ENCODE measurements around the gene PPP1R12C. TPM values are rescaled to one million over a fixed set of nuclear protein-coding genes. Genes with fewer than 3 reads are reported as not detected.

The PPP1R12C gene
- total RNA-seq, 1 donor from 2014 or later = 21.8 TPM

DNA sequence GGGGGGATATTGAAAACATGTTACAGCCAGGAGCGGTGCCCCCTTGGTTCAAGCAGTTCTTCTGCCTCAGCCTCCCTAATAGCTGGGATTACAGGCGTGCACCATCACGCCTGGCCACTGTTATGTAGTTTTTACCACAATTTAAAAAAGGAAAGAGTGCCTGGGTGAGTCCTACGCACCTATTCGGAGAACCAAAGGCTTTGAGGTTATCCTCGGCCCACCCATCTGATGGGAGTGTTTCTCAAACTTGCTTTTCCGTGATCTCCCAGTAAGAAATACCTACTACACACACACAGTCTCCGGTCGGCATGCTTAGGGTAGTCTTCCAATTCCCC is 75.1 kb downstream of the PPP1R12C start:
- Histone ChIP-seq H4K20me1 (ENCODE audit: low read depth) (no peaks in the 10 kb centered on the region), H2AFZ (replicated peaks) (no peak overlapping the region), H3K27ac (no peak overlapping the region), H3K79me2 (ENCODE audit: low read depth) (no peaks in the 10 kb centered on the region), H3K9ac (no peak overlapping the region), H3K9me3 (ENCODE audit: low read depth) (no peaks in the 10 kb centered on the region), H3F3A (ENCODE audit: low read depth) (no peaks in the 10 kb centered on the region), H3K4me2 (no peak overlapping the region), H3K27me3 (no peaks in the 10 kb centered on the region), H3K4me1 (no peaks in the 10 kb centered on the region), H3K36me3 (no peaks in the 10 kb centered on the region), H3K4me3 (no peak overlapping the region)
- TF ChIP-seq, protein P1, sequence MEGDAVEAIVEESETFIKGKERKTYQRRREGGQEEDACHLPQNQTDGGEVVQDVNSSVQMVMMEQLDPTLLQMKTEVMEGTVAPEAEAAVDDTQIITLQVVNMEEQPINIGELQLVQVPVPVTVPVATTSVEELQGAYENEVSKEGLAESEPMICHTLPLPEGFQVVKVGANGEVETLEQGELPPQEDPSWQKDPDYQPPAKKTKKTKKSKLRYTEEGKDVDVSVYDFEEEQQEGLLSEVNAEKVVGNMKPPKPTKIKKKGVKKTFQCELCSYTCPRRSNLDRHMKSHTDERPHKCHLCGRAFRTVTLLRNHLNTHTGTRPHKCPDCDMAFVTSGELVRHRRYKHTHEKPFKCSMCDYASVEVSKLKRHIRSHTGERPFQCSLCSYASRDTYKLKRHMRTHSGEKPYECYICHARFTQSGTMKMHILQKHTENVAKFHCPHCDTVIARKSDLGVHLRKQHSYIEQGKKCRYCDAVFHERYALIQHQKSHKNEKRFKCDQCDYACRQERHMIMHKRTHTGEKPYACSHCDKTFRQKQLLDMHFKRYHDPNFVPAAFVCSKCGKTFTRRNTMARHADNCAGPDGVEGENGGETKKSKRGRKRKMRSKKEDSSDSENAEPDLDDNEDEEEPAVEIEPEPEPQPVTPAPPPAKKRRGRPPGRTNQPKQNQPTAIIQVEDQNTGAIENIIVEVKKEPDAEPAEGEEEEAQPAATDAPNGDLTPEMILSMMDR (IDR thresholded peaks at IDR 0.05) = no peak
- TF ChIP-seq EZH2 (IDR thresholded peaks at IDR 0.05) = no peak
- no peak for TF ChIP-seq EZH2phosphoT487 (IDR thresholded peaks at IDR 0.05)
- no peaks in the 10 kb centered on the region for H3K9me3 Mint-ChIP-seq
- DNase-seq (ENCODE audit: low spot score) = no peak
- H3K27ac Mint-ChIP-seq = no peak overlapping the region
- no peaks in the 10 kb centered on the region for H3K4me1 Mint-ChIP-seq
- peaks cover 4% of the 10 kb centered on the region for H3K27me3 Mint-ChIP-seq (ENCODE audit: insufficient read depth, low read depth)
- no peak overlapping the region for H3K4me3 Mint-ChIP-seq
- peaks cover 6% of the 10 kb centered on the region for H3K36me3 Mint-ChIP-seq

DNA sequence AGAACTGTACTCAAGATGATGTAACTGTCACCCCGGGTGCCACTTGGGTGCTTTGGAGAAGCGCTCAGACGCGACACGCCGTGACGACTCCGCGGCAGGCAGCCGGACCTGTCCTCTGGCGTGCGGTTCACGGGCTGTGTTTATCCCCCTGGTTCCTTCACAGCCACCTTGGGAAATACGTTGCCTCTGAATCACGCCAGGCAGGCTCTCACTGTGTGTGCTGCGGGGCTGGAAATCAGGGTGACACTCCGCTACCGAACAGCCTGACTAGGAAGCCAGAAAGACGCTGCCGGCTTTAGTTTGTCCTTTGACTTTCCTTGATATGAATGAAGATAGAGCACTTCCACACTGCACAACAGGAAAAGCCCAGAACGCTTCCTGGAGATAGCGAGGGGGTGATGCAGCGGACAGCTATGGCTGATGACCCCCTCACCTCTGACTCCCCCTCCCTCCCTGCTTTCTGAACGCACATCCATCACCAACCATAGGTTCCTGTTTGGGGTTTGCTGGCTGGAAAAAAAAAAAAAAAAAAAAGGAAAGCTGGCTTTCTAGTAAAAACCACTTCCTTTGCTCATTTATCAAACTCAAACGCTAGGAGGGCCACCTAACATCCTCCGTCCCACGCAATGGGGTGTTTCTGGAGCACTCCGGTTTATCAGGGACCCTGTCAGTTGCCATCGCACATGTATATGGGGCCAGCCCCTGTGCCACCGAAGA is 75.7 kb downstream of the PPP1R12C start:
- H3K4me1 Mint-ChIP-seq = no peaks in the 10 kb centered on the region
- peaks cover 6% of the 10 kb centered on the region for H3K36me3 Mint-ChIP-seq
- Histone ChIP-seq H3K79me2 (ENCODE audit: low read depth) (no peaks in the 10 kb centered on the region), H4K20me1 (ENCODE audit: low read depth) (no peaks in the 10 kb centered on the region), H2AFZ (replicated peaks) (no peak overlapping the region), H3K36me3 (no peaks in the 10 kb centered on the region), H3K9me3 (ENCODE audit: low read depth) (no peaks in the 10 kb centered on the region), H3K4me1 (no peaks in the 10 kb centered on the region), H3K4me2 (no peak overlapping the region), H3K4me3 (no peak overlapping the region), H3F3A (ENCODE audit: low read depth) (no peaks in the 10 kb centered on the region), H3K27me3 (no peaks in the 10 kb centered on the region), H3K9ac (no peak overlapping the region), H3K27ac (no peak overlapping the region)
- H3K4me3 Mint-ChIP-seq = no peak overlapping the region
- H3K27me3 Mint-ChIP-seq (ENCODE audit: insufficient read depth, low read depth) = peaks cover 7% of the 10 kb centered on the region
- no peak overlapping the region for H3K27ac Mint-ChIP-seq
- no peak for DNase-seq (ENCODE audit: low spot score)
- TF ChIP-seq, protein P1 (IDR thresholded peaks at IDR 0.05) = no peak
- TF ChIP-seq EZH2phosphoT487 (IDR thresholded peaks at IDR 0.05) = no peak
- no peaks in the 10 kb centered on the region for H3K9me3 Mint-ChIP-seq

DNA sequence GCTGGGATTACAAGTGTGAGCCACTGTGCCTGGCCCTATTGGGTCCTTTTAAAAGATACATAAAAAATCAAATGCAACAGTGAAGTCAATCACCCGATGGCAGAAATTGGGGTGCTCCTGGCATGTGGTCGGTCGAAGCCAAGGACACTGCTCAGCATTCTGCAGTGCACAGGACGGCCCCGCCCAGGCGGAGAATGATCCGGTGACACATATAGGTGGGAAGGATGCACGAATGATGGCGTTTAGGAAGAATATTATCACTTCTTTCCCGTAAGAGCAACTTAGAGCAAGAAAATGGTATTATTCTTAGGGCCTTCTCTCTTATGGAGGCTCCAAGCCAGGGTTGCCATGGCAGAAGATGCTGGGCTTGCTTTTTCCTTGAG is 76.2 kb downstream of the PPP1R12C start:
- no peaks in the 10 kb centered on the region for H3K27me3 ChIP-seq
- no peaks in the 10 kb centered on the region for H3K79me2 ChIP-seq (ENCODE audit: low read depth)
- Mint-ChIP-seq H3K27me3 (ENCODE audit: insufficient read depth, low read depth) (peaks cover 7% of the 10 kb centered on the region), H3K36me3 (peaks cover 6% of the 10 kb centered on the region), H3K9me3 (no peaks in the 10 kb centered on the region), H3K4me1 (no peaks in the 10 kb centered on the region), H3K4me3 (no peak overlapping the region), H3K27ac (no peak overlapping the region)
- H3K4me2 ChIP-seq = no peak overlapping the region
- no peaks in the 10 kb centered on the region for H4K20me1 ChIP-seq (ENCODE audit: low read depth)
- no peaks in the 10 kb centered on the region for H3K4me1 ChIP-seq
- no peak overlapping the region for H3K4me3 ChIP-seq
- H3K9ac ChIP-seq = no peak overlapping the region
- no peak for DNase-seq (ENCODE audit: low spot score)
- H3K9me3 ChIP-seq (ENCODE audit: low read depth) = no peaks in the 10 kb centered on the region
- H2AFZ ChIP-seq (replicated peaks) = no peak overlapping the region
- no peaks in the 10 kb centered on the region for H3F3A ChIP-seq (ENCODE audit: low read depth)
- TF ChIP-seq EZH2phosphoT487 (IDR thresholded peaks at IDR 0.05) (no peak), EZH2 (IDR thresholded peaks at IDR 0.05) (no peak)
- TF ChIP-seq, protein P1 (IDR thresholded peaks at IDR 0.05) = no peak
- H3K27ac ChIP-seq = no peak overlapping the region
- no peaks in the 10 kb centered on the region for H3K36me3 ChIP-seq

Small RNA genes lying within 50 kb of the gene (microRNA-seq; reads per million reads assigned to microRNA genes)
- gene MIR7975 = not detected

Small RNA genes lying within 50 kb of the gene (small RNA-seq; reads per million reads assigned to genes)
- gene MIR7975 (not detected), gene RF01210 (not detected)

Other genes with a start within 250 kb of the PPP1R12C start
- gene FCAR, start 243.4 kb downstream of the PPP1R12C start, total RNA-seq (ENCODE audit: low replicate concordance) = not detected in 2 replicates
- not detected in 2 replicates for gene NCR1, start 211.5 kb downstream of the PPP1R12C start, total RNA-seq (ENCODE audit: low replicate concordance)
- 0.09 TPM in 1 of 2 replicates, not detected in the other for gene NLRP7, start 170.1 kb downstream of the PPP1R12C start, total RNA-seq (ENCODE audit: low replicate concordance)
- gene NLRP2, start 151.3 kb downstream of the PPP1R12C start, total RNA-seq (ENCODE audit: low replicate concordance) = 75.5 and 115 TPM in 2 replicates
- gene GP6, start 79.4 kb downstream of the PPP1R12C start, total RNA-seq (ENCODE audit: low replicate concordance) = not detected in 2 replicates
- gene RDH13, start 54.5 kb downstream of the PPP1R12C start, total RNA-seq (ENCODE audit: low replicate concordance) = 9.0 and 9.4 TPM in 2 replicates
- 7.0 and 17.5 TPM in 2 replicates for gene EPS8L1, start 41.8 kb downstream of the PPP1R12C start, total RNA-seq (ENCODE audit: low replicate concordance)
- gene TNNT1, start 31.6 kb upstream of the PPP1R12C start, total RNA-seq (ENCODE audit: low replicate concordance) = 74.1 and 121 TPM in 2 replicates
- 22.2 and 41.0 TPM in 2 replicates for gene TNNI3, start 40.1 kb upstream of the PPP1R12C start, total RNA-seq (ENCODE audit: low replicate concordance)
- gene DNAAF3, start 49.0 kb upstream of the PPP1R12C start, total RNA-seq (ENCODE audit: low replicate concordance) = 9.1 and 12.0 TPM in 2 replicates
- gene SYT5, start 62.7 kb upstream of the PPP1R12C start, total RNA-seq (ENCODE audit: low replicate concordance) = 0.22 TPM in 1 of 2 replicates, not detected in the other
- not detected in 2 replicates for gene PTPRH, start 91.9 kb upstream of the PPP1R12C start, total RNA-seq (ENCODE audit: low replicate concordance)
- 1.4 and 3.3 TPM in 2 replicates for gene TMEM86B, start 111.1 kb upstream of the PPP1R12C start, total RNA-seq (ENCODE audit: low replicate concordance)
- 13.1 and 40.4 TPM in 2 replicates for gene PPP6R1, start 141.4 kb upstream of the PPP1R12C start, total RNA-seq (ENCODE audit: low replicate concordance)
- 15.0 and 43.1 TPM in 2 replicates for gene HSPBP1, start 162.5 kb upstream of the PPP1R12C start, total RNA-seq (ENCODE audit: low replicate concordance)
- 24.1 and 43.1 TPM in 2 replicates for gene BRSK1, start 166.4 kb upstream of the PPP1R12C start, total RNA-seq (ENCODE audit: low replicate concordance)
- 0.62 TPM in 1 of 2 replicates, not detected in the other for gene TMEM150B, start 207.7 kb upstream of the PPP1R12C start, total RNA-seq (ENCODE audit: low replicate concordance)
- 21.1 and 73.7 TPM in 2 replicates for gene KMT5C, start 222.2 kb upstream of the PPP1R12C start, total RNA-seq (ENCODE audit: low replicate concordance)
- gene COX6B2, start 237.1 kb upstream of the PPP1R12C start, total RNA-seq (ENCODE audit: low replicate concordance) = 0.77 TPM in 1 of 2 replicates, not detected in the other
- gene GARIN5B, start 245.6 kb upstream of the PPP1R12C start, total RNA-seq (ENCODE audit: low replicate concordance) = 0.09 TPM in 1 of 2 replicates, not detected in the other

Data from neural progenitor cell (in vitro differentiated cells).